Fibroblast of peridontal ligament (primary cell): ENCODE results near the gene FILIP1.

Source experiments
- DNase-seq: peaks from one replicate; pipeline ENCODE4 v3.0.0-alpha.2; 2010; ENCODE audit errors: extremely low read depth

The FILIP1 gene

GRCh38 chr6:75384116-75384515 lies 109.5 kb downstream of the FILIP1 start:
- no peak for DNase-seq

GRCh38 chr6:75382634-75382900 lies 111.0 kb downstream of the FILIP1 start:
- no peak for DNase-seq

GRCh38 chr6:75381877-75382633 lies 111.5 kb downstream of the FILIP1 start:
- peak; percentile 48 for DNase-seq

- DNase-seq = no peak
Observed at GRCh38 chr6:75379536-75379935, 114.1 kb downstream of the FILIP1 start.

- DNase-seq = no peak
Observed at GRCh38 chr6:75378101-75378500, 115.5 kb downstream of the FILIP1 start.

GRCh38 chr6:75377386-75377785 lies 116.2 kb downstream of the FILIP1 start:
- no peak for DNase-seq

- DNase-seq = peak; percentile 31
Observed at GRCh38 chr6:75376347-75377024, 117.1 kb downstream of the FILIP1 start.

GRCh38 chr6:75374961-75375400 lies 118.6 kb downstream of the FILIP1 start:
- no peak for DNase-seq

GRCh38 chr6:75372884-75373283 lies 120.7 kb downstream of the FILIP1 start:
- no peak for DNase-seq

- DNase-seq = no peak
Observed at GRCh38 chr6:75370011-75370410, 123.6 kb downstream of the FILIP1 start.

GRCh38 chr6:75368864-75369402 lies 124.7 kb downstream of the FILIP1 start:
- DNase-seq = no peak

- no peak for DNase-seq
Observed at GRCh38 chr6:75368151-75368779, 125.3 kb downstream of the FILIP1 start.

- DNase-seq = no peak
Observed at GRCh38 chr6:75363304-75363703, 130.3 kb downstream of the FILIP1 start.

GRCh38 chr6:75353644-75354043 lies 140.0 kb downstream of the FILIP1 start:
- no peak for DNase-seq

GRCh38 chr6:75351570-75351969 lies 142.0 kb downstream of the FILIP1 start:
- no peak for DNase-seq

GRCh38 chr6:75350808-75351207 lies 142.8 kb downstream of the FILIP1 start:
- DNase-seq = no peak

GRCh38 chr6:75350156-75350555 lies 143.4 kb downstream of the FILIP1 start:
- DNase-seq = no peak

- DNase-seq = no peak
Observed at GRCh38 chr6:75349262-75349984, 144.2 kb downstream of the FILIP1 start.

GRCh38 chr6:75348882-75349261 lies 144.7 kb downstream of the FILIP1 start:
- DNase-seq = no peak

GRCh38 chr6:75347898-75348610 lies 145.5 kb downstream of the FILIP1 start:
- DNase-seq = peak; percentile 19

- DNase-seq = no peak
Observed at GRCh38 chr6:75345413-75345812, 148.2 kb downstream of the FILIP1 start.

- no peak for DNase-seq
Observed at GRCh38 chr6:75344455-75344854, 149.1 kb downstream of the FILIP1 start.
